Measurements from ENCODE around the gene GTF3C2. TPM values are rescaled to one million over a fixed set of nuclear protein-coding genes. Genes with fewer than 3 reads are reported as not detected.

GTF3C2 gene
- total and polyA plus RNA-seq, 2 of the 13 experiments (the other 11 are each of a cell fraction or from before 2014, with no cell fraction given), result 77.5 to 130 TPM

- TF ChIP-seq SKIL (CRISPR knock-in tag; IDR thresholded peaks at IDR 0.05; ENCODE audit: borderline replicate concordance) (peak; percentile 51), GATAD2A (CRISPR knock-in tag; IDR thresholded peaks at IDR 0.05) (peak; percentile 47), DNMT1 (CRISPR knock-in tag; IDR thresholded peaks at IDR 0.05) (no peak), FOXA1 (IDR thresholded peaks at IDR 0.05) (peak; percentile 24; the same call in 1 of the 2 replicates), FOXA1 (CRISPR knock-in tag; IDR thresholded peaks at IDR 0.05) (peak; percentile 95), ZNF629 (CRISPR knock-in tag; conservative IDR thresholded peaks at IDR 0.05) (no peak; the same call in 1 of the 2 replicates), SUZ12 (IDR thresholded peaks at IDR 0.05; ENCODE audit: low read depth, low read length) (peak; percentile 57; the same call in 1 of the 2 replicates), AGO1 (IDR thresholded peaks at IDR 0.05; ENCODE audit: low read depth, low read length, poor library complexity, severe bottlenecking) (peak; percentile 73), HNRNPH1 (optimal IDR thresholded peaks at IDR 0.05; ENCODE audit: low read depth, low read length) (peak; percentile 58), PHF5A (CRISPR knock-in tag; IDR thresholded peaks at IDR 0.05; ENCODE audit: low read depth, unreplicated experiment) (no peak), ZNF577 (CRISPR knock-in tag; IDR thresholded peaks at IDR 0.05; ENCODE audit: borderline replicate concordance, low read depth) (0 out of 2 replicates have a peak, but pooled peaks have one; percentile 42), ZFX (CRISPR knock-in tag; IDR thresholded peaks at IDR 0.05; ENCODE audit: low read depth) (peak; percentile 94), ZNF772 (CRISPR knock-in tag; IDR thresholded peaks at IDR 0.05) (peak; percentile 85), TCF12 (IDR thresholded peaks at IDR 0.05) (no peak), TCF12 (CRISPR knock-in tag; IDR thresholded peaks at IDR 0.05) (0 out of 2 replicates have a peak, but pooled peaks have one; percentile 37), NKX3-1 (CRISPR knock-in tag; IDR thresholded peaks at IDR 0.05) (peak; percentile 89; the same call in 1 of the 2 replicates), ZBTB21 (CRISPR knock-in tag; IDR thresholded peaks at IDR 0.05) (no peak; the same call in 1 of the 2 replicates), ZNF512 (CRISPR knock-in tag; IDR thresholded peaks at IDR 0.05) (no peak), MXD1 (CRISPR knock-in tag; IDR thresholded peaks at IDR 0.05) (peak; percentile 79), DDIT3 (CRISPR knock-in tag; IDR thresholded peaks at IDR 0.05) (peak; percentile 16; the same call in 1 of the 2 replicates), TFDP2 (CRISPR knock-in tag; IDR thresholded peaks at IDR 0.05) (peak; percentile 88), PRPF4 (IDR thresholded peaks at IDR 0.05; ENCODE audit: low read depth, low read length, poor library complexity, severe bottlenecking) (no peak), ZBTB34 (CRISPR knock-in tag; IDR thresholded peaks at IDR 0.05) (no peak; the same call in none of the 2 replicates)
Observed at GRCh38 chr2:27356382-27357181, at the start of gene GTF3C2 (continued).
